Measurements from ENCODE around the gene PAFAH1B1.

PAFAH1B1 gene

DNA sequence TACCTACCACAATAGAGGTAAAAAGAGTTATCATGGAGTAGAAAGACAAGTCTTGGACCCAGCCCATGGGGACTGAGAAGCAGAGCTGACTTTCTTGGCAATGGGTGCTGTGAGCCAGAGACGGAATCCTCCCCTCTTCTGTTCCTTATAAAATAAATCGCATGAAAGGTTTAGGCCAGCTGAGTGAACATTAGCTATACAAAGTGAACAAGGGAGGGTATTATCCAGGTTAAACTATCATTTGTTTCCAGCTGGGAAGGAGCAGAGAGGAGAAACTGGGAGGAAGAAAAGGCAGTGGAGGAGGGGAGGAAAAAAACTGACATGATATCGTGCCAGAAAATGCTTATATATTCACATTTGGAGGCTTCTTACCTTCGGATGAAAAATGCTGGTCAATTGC is 13.3 kb upstream of the PAFAH1B1 start:
- no peak overlapping the region for H3K27ac ChIP-seq
- TF ChIP-seq ZFX (IDR thresholded peaks at IDR 0.05) = no peak
- TF ChIP-seq, protein P1, sequence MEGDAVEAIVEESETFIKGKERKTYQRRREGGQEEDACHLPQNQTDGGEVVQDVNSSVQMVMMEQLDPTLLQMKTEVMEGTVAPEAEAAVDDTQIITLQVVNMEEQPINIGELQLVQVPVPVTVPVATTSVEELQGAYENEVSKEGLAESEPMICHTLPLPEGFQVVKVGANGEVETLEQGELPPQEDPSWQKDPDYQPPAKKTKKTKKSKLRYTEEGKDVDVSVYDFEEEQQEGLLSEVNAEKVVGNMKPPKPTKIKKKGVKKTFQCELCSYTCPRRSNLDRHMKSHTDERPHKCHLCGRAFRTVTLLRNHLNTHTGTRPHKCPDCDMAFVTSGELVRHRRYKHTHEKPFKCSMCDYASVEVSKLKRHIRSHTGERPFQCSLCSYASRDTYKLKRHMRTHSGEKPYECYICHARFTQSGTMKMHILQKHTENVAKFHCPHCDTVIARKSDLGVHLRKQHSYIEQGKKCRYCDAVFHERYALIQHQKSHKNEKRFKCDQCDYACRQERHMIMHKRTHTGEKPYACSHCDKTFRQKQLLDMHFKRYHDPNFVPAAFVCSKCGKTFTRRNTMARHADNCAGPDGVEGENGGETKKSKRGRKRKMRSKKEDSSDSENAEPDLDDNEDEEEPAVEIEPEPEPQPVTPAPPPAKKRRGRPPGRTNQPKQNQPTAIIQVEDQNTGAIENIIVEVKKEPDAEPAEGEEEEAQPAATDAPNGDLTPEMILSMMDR (conservative IDR thresholded peaks at IDR 0.05) = no peak

GRCh38 chr17:2580661-2581060 is 12.8 kb upstream of the PAFAH1B1 start:
- H3K27ac ChIP-seq = no peak overlapping the region
- TF ChIP-seq, protein P1 (conservative IDR thresholded peaks at IDR 0.05) = no peak
- no peak for TF ChIP-seq ZFX (IDR thresholded peaks at IDR 0.05)

- TF ChIP-seq, protein P1 (conservative IDR thresholded peaks at IDR 0.05) = no peak
- TF ChIP-seq ZFX (IDR thresholded peaks at IDR 0.05) = no peak
- no peak overlapping the region for H3K27ac ChIP-seq
Observed at GRCh38 chr17:2582493-2582892, 11.0 kb upstream of the PAFAH1B1 start.

DNA sequence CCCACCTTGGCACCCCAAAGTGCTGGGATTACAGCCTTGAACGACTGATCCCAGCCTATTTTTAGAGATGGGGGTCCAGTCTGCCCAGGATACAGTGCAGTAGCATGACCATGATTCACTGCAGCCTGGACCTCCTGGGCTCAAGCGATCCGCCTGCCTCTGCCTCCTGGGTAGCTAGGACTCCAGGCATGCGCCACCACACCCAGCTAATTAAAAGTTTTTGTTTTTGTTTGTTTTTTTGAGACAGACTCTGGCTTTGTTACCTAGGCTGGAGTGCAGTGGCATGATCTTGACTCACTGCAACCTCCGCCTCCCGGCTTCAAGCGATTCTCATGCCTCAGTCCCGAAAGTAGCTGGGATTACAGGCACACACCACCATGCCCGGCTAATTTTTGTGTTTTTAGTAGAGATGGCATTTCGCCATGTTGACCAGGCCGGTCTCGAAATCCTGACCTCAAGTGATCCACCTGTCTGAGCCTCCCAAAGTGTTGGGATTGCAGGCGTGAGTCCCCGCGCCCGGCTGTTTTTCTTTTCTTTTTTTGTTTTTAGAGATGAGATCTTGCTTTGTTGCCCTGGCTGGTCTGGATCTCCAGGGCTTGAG is 2.3 kb upstream of the PAFAH1B1 start:
- H3K27ac ChIP-seq = no peak overlapping the region

GRCh38 chr17:2593821-2594721 is 617 bp downstream of the PAFAH1B1 start:
- TF ChIP-seq, protein P1 (conservative IDR thresholded peaks at IDR 0.05) = no peak
- TF ChIP-seq ZFX (IDR thresholded peaks at IDR 0.05) = 0 out of 2 replicates have a peak, but pooled peaks have one; percentile 11
- peak overlapping the region; percentile 98 for H3K27ac ChIP-seq

More for the DNA sequence above, 2.3 kb upstream of the PAFAH1B1 start:
- TF ChIP-seq, protein P1 (conservative IDR thresholded peaks at IDR 0.05) = no peak
- no peak for TF ChIP-seq ZFX (IDR thresholded peaks at IDR 0.05)

DNA sequence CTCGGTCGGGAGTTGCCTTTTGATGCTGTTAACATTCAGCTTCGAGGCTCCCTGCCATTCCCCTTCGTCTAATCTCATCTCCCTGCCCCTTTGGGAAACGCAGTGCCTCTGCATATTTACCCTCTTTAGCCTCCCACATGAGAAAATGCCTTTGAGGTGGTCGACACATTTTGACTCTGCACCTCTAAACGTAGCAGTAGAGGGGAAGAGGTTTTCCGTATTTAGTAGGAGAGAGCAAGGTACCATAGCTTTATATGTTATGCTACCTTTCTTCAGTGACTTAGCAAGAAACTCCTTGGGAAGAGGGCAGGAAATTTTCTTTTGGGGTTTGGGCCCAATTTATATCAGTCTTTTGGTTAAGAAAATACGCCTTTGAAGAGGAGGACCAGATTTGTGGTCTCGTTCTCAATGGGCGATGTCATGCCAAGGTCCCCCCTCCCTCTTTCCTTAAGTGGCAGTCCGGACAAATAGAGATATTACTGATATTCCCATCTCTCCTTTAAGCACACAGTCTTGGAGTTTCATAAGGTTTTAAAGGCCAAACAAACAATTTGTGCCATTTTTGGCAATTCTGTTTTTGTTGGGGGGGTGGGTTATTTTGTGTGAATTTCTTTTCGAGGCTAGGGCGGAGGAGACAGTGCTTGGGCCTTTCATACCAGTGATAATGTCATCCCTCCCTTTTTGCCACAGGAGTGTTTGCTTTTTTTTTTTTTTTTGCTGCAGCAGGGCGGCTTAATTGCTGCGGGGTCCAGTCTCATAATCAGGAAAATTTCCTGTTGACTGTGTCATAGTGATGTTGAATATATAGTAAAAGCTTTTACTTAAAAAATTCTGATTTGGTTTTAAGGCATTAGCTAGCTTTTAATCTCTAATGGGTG is 1.5 kb downstream of the PAFAH1B1 start:
- no peak for TF ChIP-seq ZFX (IDR thresholded peaks at IDR 0.05)
- TF ChIP-seq, protein P1 (conservative IDR thresholded peaks at IDR 0.05) = no peak
- peak overlapping the region; percentile 98 for H3K27ac ChIP-seq

Measured in C4-2B (cell line).